Measurements from ENCODE around the gene UBAC2. TPM values are rescaled to one million over a fixed set of nuclear protein-coding genes. Genes with fewer than 3 reads are reported as not detected.

Gene UBAC2
- total and polyA plus RNA-seq, 2 donors (not counting 1 experiment from before 2014, with no cell fraction given): 32.4 to 87.4 TPM

GRCh38 chr13:99272481-99272880, 71.8 kb downstream of the UBAC2 start:
- Histone ChIP-seq H4K20me1 (ENCODE audit: control insufficient read depth, extremely low read depth, insufficient read depth, low read length) (peaks cover 2% of the 10 kb centered on the region), H3K4me2 (ENCODE audit: extremely low read depth, insufficient read depth, low read length) (no peak overlapping the region), H3K27me3 (ENCODE audit: control insufficient read depth, insufficient read depth, low read length) (no peaks in the 10 kb centered on the region), H3K27ac (ENCODE audit: insufficient read depth, low read length) (no peak overlapping the region), H3K4me1 (ENCODE audit: control insufficient read depth, extremely low read depth, insufficient read depth, low read length) (no peaks in the 10 kb centered on the region), H3K79me2 (ENCODE audit: control insufficient read depth, insufficient read depth, low read length) (no peaks in the 10 kb centered on the region), H3K9ac (ENCODE audit: insufficient read depth, low read length) (no peak overlapping the region), H3K36me3 (ENCODE audit: control insufficient read depth, insufficient read depth, low read length) (no peaks in the 10 kb centered on the region), H3K9me3 (ENCODE audit: control insufficient read depth, insufficient read depth, low read depth, low read length) (no peaks in the 10 kb centered on the region), H2AFZ (ENCODE audit: low read length) (no peak overlapping the region), H3K4me3 (replicated peaks in 1 of 4; ENCODE audit: control extremely low read depth in 1 of 4, insufficient read depth in 1 of 4, low read depth in 3 of 4, low read length in 4 of 4) (no peak overlapping the region)
- no peak for DNase-seq (ENCODE audit: low read depth in 2 of 2)
- TF ChIP-seq CTCF (conservative IDR thresholded peaks at IDR 0.05 in 1 of 2, IDR thresholded peaks at IDR 0.05 in 1 of 2; ENCODE audit: low read depth in 1 of 2, low read length in 2 of 2): no peak
- TF ChIP-seq EZH2 (IDR thresholded peaks at IDR 0.05; ENCODE audit: low read length, missing control alignments): no peak

GRCh38 chr13:99273128-99273527, 72.5 kb downstream of the UBAC2 start:
- H3K79me2 ChIP-seq (ENCODE audit: control insufficient read depth, insufficient read depth, low read length): no peaks in the 10 kb centered on the region
- no peaks in the 10 kb centered on the region for H3K27me3 ChIP-seq (ENCODE audit: control insufficient read depth, insufficient read depth, low read length)
- no peaks in the 10 kb centered on the region for H3K36me3 ChIP-seq (ENCODE audit: control insufficient read depth, insufficient read depth, low read length)
- H3K4me3 ChIP-seq (replicated peaks in 1 of 4; ENCODE audit: control extremely low read depth in 1 of 4, insufficient read depth in 1 of 4, low read depth in 3 of 4, low read length in 4 of 4): no peak overlapping the region
- no peaks in the 10 kb centered on the region for H3K9me3 ChIP-seq (ENCODE audit: control insufficient read depth, insufficient read depth, low read depth, low read length)
- H3K27ac ChIP-seq (ENCODE audit: insufficient read depth, low read length): no peak overlapping the region
- H3K4me2 ChIP-seq (ENCODE audit: extremely low read depth, insufficient read depth, low read length): no peak overlapping the region
- no peaks in the 10 kb centered on the region for H3K4me1 ChIP-seq (ENCODE audit: control insufficient read depth, extremely low read depth, insufficient read depth, low read length)
- DNase-seq (ENCODE audit: low read depth in 2 of 2): no peak
- TF ChIP-seq CTCF (conservative IDR thresholded peaks at IDR 0.05 in 1 of 2, IDR thresholded peaks at IDR 0.05 in 1 of 2; ENCODE audit: low read depth in 1 of 2, low read length in 2 of 2) (no peak), EZH2 (IDR thresholded peaks at IDR 0.05; ENCODE audit: low read length, missing control alignments) (no peak)
- peaks cover 2% of the 10 kb centered on the region for H4K20me1 ChIP-seq (ENCODE audit: control insufficient read depth, extremely low read depth, insufficient read depth, low read length)
- no peak overlapping the region for H3K9ac ChIP-seq (ENCODE audit: insufficient read depth, low read length)
- no peak overlapping the region for H2AFZ ChIP-seq (ENCODE audit: low read length)

GRCh38 chr13:99275093-99275469, 74.4 kb downstream of the UBAC2 start:
- Histone ChIP-seq H3K9ac (ENCODE audit: insufficient read depth, low read length) (no peak overlapping the region), H3K36me3 (ENCODE audit: control insufficient read depth, insufficient read depth, low read length) (no peaks in the 10 kb centered on the region), H3K4me3 (replicated peaks in 1 of 4; ENCODE audit: control extremely low read depth in 1 of 4, insufficient read depth in 1 of 4, low read depth in 3 of 4, low read length in 4 of 4) (no peak overlapping the region), H3K4me1 (ENCODE audit: control insufficient read depth, extremely low read depth, insufficient read depth, low read length) (no peaks in the 10 kb centered on the region), H3K27ac (ENCODE audit: insufficient read depth, low read length) (no peak overlapping the region), H3K9me3 (ENCODE audit: control insufficient read depth, insufficient read depth, low read depth, low read length) (no peaks in the 10 kb centered on the region), H4K20me1 (ENCODE audit: control insufficient read depth, extremely low read depth, insufficient read depth, low read length) (peaks cover 2% of the 10 kb centered on the region), H3K4me2 (ENCODE audit: extremely low read depth, insufficient read depth, low read length) (no peak overlapping the region), H3K79me2 (ENCODE audit: control insufficient read depth, insufficient read depth, low read length) (no peaks in the 10 kb centered on the region), H2AFZ (ENCODE audit: low read length) (no peak overlapping the region), H3K27me3 (ENCODE audit: control insufficient read depth, insufficient read depth, low read length) (no peaks in the 10 kb centered on the region)
- peak; percentile 23 to 92 for DNase-seq (ENCODE audit: low read depth in 2 of 2)
- no peak for TF ChIP-seq CTCF (conservative IDR thresholded peaks at IDR 0.05 in 1 of 2, IDR thresholded peaks at IDR 0.05 in 1 of 2; ENCODE audit: low read depth in 1 of 2, low read length in 2 of 2)
- no peak for TF ChIP-seq EZH2 (IDR thresholded peaks at IDR 0.05; ENCODE audit: low read length, missing control alignments)

Measured in fibroblast of lung (primary cell).